Suppressor macrophage treated with lipopolysaccharide for 1 hour (primary cell): ENCODE measurements around the gene CSPG4.
A peak's percentile ranks its signal among the peaks of the same experiment; 100 is the strongest.
"Not testable (repeated sequence)": the region's sequence is repeated elsewhere in the genome, so short reads cannot be mapped to it uniquely, and the experiment has no call there.

Experiments used
- DNase-seq, 3 donors: peaks; one replicate each; pipeline ENCODE4 v3.0.0-alpha.2; 2020 to 2022

CSPG4 gene

GRCh38 chr15:75712668-75713337 is at the start of gene CSPG4:
TSS of gene CSPG4 (minus strand) at chr15:75712848. CDS start at chr15:75712755, 93 bp downstream.
- no peak for DNase-seq

GRCh38 chr15:75762357-75762718 is 49.7 kb upstream of the CSPG4 start:
- DNase-seq = not testable (repeated sequence)

- DNase-seq = no peak
These were observed 49.1 kb upstream of the CSPG4 start for GRCh38 chr15:75761446-75762356.

- no peak for DNase-seq
These were observed 48.2 kb upstream of the CSPG4 start for GRCh38 chr15:75760704-75761435.

- not testable (repeated sequence) for DNase-seq
These were observed 47.5 kb upstream of the CSPG4 start for GRCh38 chr15:75760131-75760520.

- DNase-seq = peak; percentile 26 to 72 (median 64)
These were observed 46.9 kb upstream of the CSPG4 start for GRCh38 chr15:75759416-75760130.

- DNase-seq = peak; percentile 79 to 87 (median 81)
These were observed 45.6 kb upstream of the CSPG4 start for GRCh38 chr15:75758071-75758872.

- DNase-seq = not testable (repeated sequence)
These were observed 42.2 kb upstream of the CSPG4 start for GRCh38 chr15:75754871-75755270.

- no peak for DNase-seq
These were observed 40.5 kb upstream of the CSPG4 start for GRCh38 chr15:75753145-75753544.

GRCh38 chr15:75751891-75752290 is 39.2 kb upstream of the CSPG4 start:
- no peak for DNase-seq

GRCh38 chr15:75751116-75751875 is 38.6 kb upstream of the CSPG4 start:
- no peak for DNase-seq

GRCh38 chr15:75750261-75751050 is 37.8 kb upstream of the CSPG4 start:
- no peak for DNase-seq

- no peak for DNase-seq
These were observed 37.2 kb upstream of the CSPG4 start for GRCh38 chr15:75749820-75750219.

- DNase-seq = not testable (repeated sequence)
These were observed 36.2 kb upstream of the CSPG4 start for GRCh38 chr15:75748882-75749281.

GRCh38 chr15:75747121-75747520 is 34.5 kb upstream of the CSPG4 start:
- not testable (repeated sequence) for DNase-seq

GRCh38 chr15:75745305-75745704 is 32.7 kb upstream of the CSPG4 start:
- no peak for DNase-seq

- not testable (repeated sequence) for DNase-seq
These were observed 29.7 kb upstream of the CSPG4 start for GRCh38 chr15:75742346-75742745.

- no peak for DNase-seq
These were observed 27.1 kb upstream of the CSPG4 start for GRCh38 chr15:75739791-75740190.

- DNase-seq = peak; percentile 94 to 98 (median 97)
These were observed 26.1 kb upstream of the CSPG4 start for GRCh38 chr15:75738647-75739325.
